H1 (cell line): ENCODE data around the gene USH1G. TPM values are rescaled to one million over a fixed set of nuclear protein-coding genes. Genes with fewer than 3 reads are reported as not detected.

Experiments
- CTCF ChIA-PET: fragments of 300-600 bp; sonication (Branson Sonifier 250); formaldehyde crosslinking; loops from one replicate; lab custom pipeline; 2021; ENCODE audit not compliant: partially characterized antibody; lab: Charles Lee
- POLR2A ChIA-PET: fragments of 300-600 bp; sonication (Branson Sonifier 250); formaldehyde crosslinking; loops from one replicate; lab custom pipeline; 2021; ENCODE audit warnings: inconsistent platforms; ENCODE audit not compliant: partially characterized antibody; lab: Charles Lee
- DNase-seq, 2 experiments: peaks; one replicate each; pipeline versions ENCODE4 v3.0.0 to v3.0.0-alpha.2; 2010 to 2022; ENCODE audit warnings: low spot score in 2 of 2, low read depth in 1 of 2, mixed read lengths in 1 of 2
- FAIRE-seq: peaks from 2 replicates; lab custom pipeline; 2011; peaks lifted over from hg19 to GRCh38; lab: Jason Lieb, UNC
- H2AFZ ChIP-seq: 2 replicates; pipeline ENCODE4 v1.8.1; 2012; ENCODE audit warnings: low read length, inconsistent platforms
- H2AK5ac ChIP-seq: 2 replicates; pipeline ENCODE4 v1.6.1; 2013; ENCODE audit warnings: low read depth, low read length
- H2BK120ac ChIP-seq: replicated peaks from 2 replicates; pipeline ENCODE3; 2013; ENCODE audit warnings: low read depth, low read length, inconsistent platforms
- H2BK12ac ChIP-seq: 2 replicates; pipeline ENCODE4 v1.6.1; 2013; ENCODE audit warnings: low read depth, low read length
- H2BK15ac ChIP-seq: 2 replicates; pipeline ENCODE4 v1.6.1; 2013; ENCODE audit warnings: low read length
- H2BK20ac ChIP-seq: 2 replicates; pipeline ENCODE4 v1.6.1; 2013; ENCODE audit warnings: low read length
- H2BK5ac ChIP-seq: 2 replicates; pipeline ENCODE4 v1.6.1; 2013; ENCODE audit warnings: low read depth, low read length
- H3K14ac ChIP-seq: 2 replicates; pipeline ENCODE4 v1.6.1; 2013; ENCODE audit warnings: inconsistent platforms; ENCODE audit not compliant: insufficient read length
- H3K18ac ChIP-seq: 2 replicates; pipeline ENCODE4 v1.6.1; 2013; ENCODE audit warnings: low read length; ENCODE audit errors: extremely low read depth
- H3K23ac ChIP-seq: 2 replicates; pipeline ENCODE4 v1.6.1; 2013; ENCODE audit warnings: inconsistent platforms; ENCODE audit not compliant: insufficient read length
- H3K23me2 ChIP-seq: 2 replicates; pipeline ENCODE4 v1.6.1; 2013; ENCODE audit warnings: low read depth, low read length
- H3K27ac ChIP-seq: 2 replicates; pipeline ENCODE4 v1.6.1; 2011; ENCODE audit warnings: low read depth, low read length, inconsistent platforms
- H3K27me3 ChIP-seq, 4 experiments: replicated peaks in 1 of 4; 1 replicate in 1 of 4; 2 replicates in 3 of 4; pipeline versions ENCODE4 v1.6.1 to v1.8.1; 2011 to 2013; ENCODE audit warnings: low read length in 3 of 4, mild to moderate bottlenecking in 3 of 4, inconsistent platforms in 2 of 4, mixed read lengths in 2 of 4, moderate library complexity in 1 of 4; ENCODE audit not compliant: control insufficient read depth in 3 of 4, insufficient read depth in 3 of 4; ENCODE audit errors: extremely low read depth in 1 of 4
- H3K36me3 ChIP-seq, 4 experiments: 2 replicates each; pipeline versions ENCODE4 v1.6.1 to v1.8.1; 2011 to 2013; ENCODE audit warnings: mild to moderate bottlenecking in 4 of 4, low read length in 3 of 4, moderate library complexity in 2 of 4, control low read depth in 1 of 4, inconsistent platforms in 1 of 4; ENCODE audit not compliant: insufficient read depth in 4 of 4, control insufficient read depth in 2 of 4
- H3K4ac ChIP-seq: replicated peaks from 2 replicates; pipeline ENCODE3; 2013; ENCODE audit warnings: low read length, low read depth, mixed read lengths, inconsistent platforms; ENCODE audit not compliant: insufficient read length
- H3K4me1 ChIP-seq, 4 experiments: replicated peaks in 1 of 4; 1 replicate in 1 of 4; 2 replicates in 3 of 4; pipeline versions ENCODE4 v1.6.1 to v1.8.1; 2011 to 2013; ENCODE audit warnings: low read length in 3 of 4, inconsistent platforms in 2 of 4, mixed read lengths in 1 of 4; ENCODE audit not compliant: insufficient read depth in 4 of 4, control insufficient read depth in 3 of 4
- H3K4me2 ChIP-seq, 2 experiments: 2 replicates each; pipeline versions ENCODE4 v1.6.1 to v1.8.1; 2011 to 2013; ENCODE audit warnings: low read depth in 2 of 2, low read length in 2 of 2, control low read depth in 1 of 2, inconsistent platforms in 1 of 2, mild to moderate bottlenecking in 1 of 2; ENCODE audit not compliant: insufficient read depth in 1 of 2
- H3K4me3 ChIP-seq, 4 experiments: fragments of 200-600, 300-600 bp in 1 of 4; sonication (generic), shearing (Covaris generic), sonication (Bioruptor Twin) in 1 of 4; 2 replicates each; pipeline versions ENCODE4 v1.5.1 to v1.8.1; 2011 to 2016; ENCODE audit warnings: low read length in 4 of 4, low read depth in 3 of 4, control low read depth in 2 of 4, inconsistent platforms in 2 of 4, mild to moderate bottlenecking in 2 of 4, mixed read lengths in 1 of 4, moderate library complexity in 1 of 4; ENCODE audit not compliant: insufficient read depth in 2 of 4; ENCODE audit errors: extremely low read depth in 1 of 4
- H3K56ac ChIP-seq: replicated peaks from 2 replicates; pipeline ENCODE3; 2013; ENCODE audit warnings: low read depth, mild to moderate bottlenecking, mixed read lengths, low read length, inconsistent platforms; ENCODE audit not compliant: insufficient read length
- H3K79me1 ChIP-seq: 2 replicates; pipeline ENCODE4 v1.6.1; 2013; ENCODE audit warnings: low read depth, low read length, control low read depth
- H3K79me2 ChIP-seq, 2 experiments: 2 replicates each; pipeline versions ENCODE4 v1.6.1 to v1.8.1; 2012 to 2013; ENCODE audit warnings: low read length in 2 of 2, mild to moderate bottlenecking in 2 of 2, inconsistent platforms in 1 of 2; ENCODE audit not compliant: insufficient read depth in 2 of 2, control insufficient read depth in 1 of 2
- H3K9ac ChIP-seq, 4 experiments: replicated peaks in 1 of 4; 1 replicate in 1 of 4; 2 replicates in 3 of 4; pipeline versions ENCODE4 v1.6.1 to v1.8.1; 2011 to 2013; ENCODE audit warnings: low read depth in 3 of 4, low read length in 3 of 4, control low read depth in 2 of 4, mild to moderate bottlenecking in 2 of 4, moderate library complexity in 2 of 4, inconsistent platforms in 1 of 4; ENCODE audit errors: extremely low read depth in 1 of 4
- H3K9me3 ChIP-seq, 2 experiments: 2 replicates each; pipeline versions ENCODE4 v1.6.1 to v1.8.1; 2012 to 2013; ENCODE audit warnings: mild to moderate bottlenecking in 2 of 2, moderate library complexity in 2 of 2, control low read depth in 1 of 2, inconsistent platforms in 1 of 2, low read depth in 1 of 2, low read length in 1 of 2, mixed read lengths in 1 of 2; ENCODE audit not compliant: insufficient read depth in 2 of 2
- H4K20me1 ChIP-seq, 2 experiments: replicated peaks in 1 of 2; 2 replicates each; pipeline versions ENCODE3 to v1.8.1; 2011 to 2013; ENCODE audit warnings: inconsistent platforms in 2 of 2, low read length in 2 of 2, mild to moderate bottlenecking in 1 of 2; ENCODE audit not compliant: insufficient read depth in 2 of 2, control insufficient read depth in 1 of 2
- H4K5ac ChIP-seq: 2 replicates; pipeline ENCODE4 v1.6.1; 2013; ENCODE audit warnings: low read length, low read depth, mixed read lengths, inconsistent platforms; ENCODE audit not compliant: insufficient read length
- H4K8ac ChIP-seq: 2 replicates; pipeline ENCODE4 v1.8.0; 2013; ENCODE audit warnings: mild to moderate bottlenecking, moderate library complexity, low read length, inconsistent platforms; ENCODE audit not compliant: insufficient read depth; ENCODE audit errors: extremely low read depth
- H4K91ac ChIP-seq: replicated peaks from 2 replicates; pipeline ENCODE3; 2013; ENCODE audit warnings: low read length, mixed read lengths, inconsistent platforms; ENCODE audit not compliant: insufficient read length
- CBX5 ChIP-seq: fragments of 300-800, 300-1000 bp; sonication (generic); IDR thresholded peaks from 2 replicates; pipeline ENCODE4 v1.7.1; 2016; ENCODE audit warnings: antibody characterized with exemption, low read length, low read depth
- CHD1 ChIP-seq: IDR thresholded peaks from 2 replicates; pipeline ENCODE4 v1.6.1; 2012; ENCODE audit warnings: low read depth, low read length, improper control_type of control experiment
- E2F6 ChIP-seq: IDR thresholded peaks from 2 replicates; pipeline ENCODE4 v1.6.1; 2012; ENCODE audit warnings: inconsistent platforms
- KDM5A ChIP-seq: fragments of 200-600 bp; IDR thresholded peaks from 2 replicates; pipeline ENCODE4 v1.7.1; 2012; ENCODE audit warnings: mild to moderate bottlenecking, low read length, inconsistent platforms, mixed read lengths
- NANOG ChIP-seq: IDR thresholded peaks from 2 replicates; pipeline ENCODE4 v1.6.1; 2011; ENCODE audit warnings: low read length, low read depth, mild to moderate bottlenecking, inconsistent platforms; ENCODE audit not compliant: insufficient read depth, poor library complexity, severe bottlenecking
- NRF1 ChIP-seq: IDR thresholded peaks from 2 replicates; pipeline ENCODE4 v1.6.1; 2011; ENCODE audit warnings: mild to moderate bottlenecking, low read depth, low read length, improper control_type of control experiment
- PHF8 ChIP-seq: fragments of 200-600 bp; sonication (generic); conservative IDR thresholded peaks from 2 replicates; pipeline ENCODE4 v1.7.1; 2012; ENCODE audit warnings: low read depth, mild to moderate bottlenecking, inconsistent platforms, low read length, moderate library complexity
- POLR2A ChIP-seq, 2 experiments: IDR thresholded peaks; 1 replicate in 1 of 2; 2 replicates in 1 of 2; pipeline ENCODE4 v1.6.1; 2011; ENCODE audit warnings: low read depth in 2 of 2, low read length in 2 of 2, mild to moderate bottlenecking in 2 of 2; ENCODE audit errors: control extremely low read depth in 1 of 2
- SRF ChIP-seq: IDR thresholded peaks from 2 replicates; pipeline ENCODE4 v1.6.1; 2011; ENCODE audit warnings: mild to moderate bottlenecking, low read depth, low read length, moderate library complexity
- TAF1 ChIP-seq: IDR thresholded peaks from 2 replicates; pipeline ENCODE4 v1.6.1; 2011; ENCODE audit warnings: mild to moderate bottlenecking, low read depth, low read length
- ZNF274 ChIP-seq: IDR thresholded peaks from 2 replicates; pipeline ENCODE4 v1.7.0; 2012; ENCODE audit warnings: low read length, borderline replicate concordance; ENCODE audit errors: extremely low read depth
- WGBS, 2 experiments: shearing (Covaris generic) in 1 of 2; methylation state at CpG; one replicate each; pipeline versions ENCODE4 v1.1.6 to v1.1.7; 2013 to 2015; ENCODE audit warnings: low lambda C conversion rate in 2 of 2, mixed read lengths in 2 of 2, inconsistent platforms in 1 of 2, low coverage in 1 of 2, missing lambda C conversion rate in 1 of 2; ENCODE audit not compliant: insufficient replicate concordance in 2 of 2, insufficient coverage in 1 of 2, insufficient read length in 1 of 2; ENCODE audit errors: extremely low coverage in 1 of 2, missing lambda C conversion rate in 1 of 2; 5-methylcytosine and 5-hydroxymethylcytosine counted together
- polyA plus RNA-seq, 7 experiments: library from polyadenylated mRNA; depleted of rRNA in 3 of 7; stranded (reverse) in 5 of 7; unstranded in 2 of 7; fragments of >200 nt in 5 of 7; fragments of 200-250 nt in 2 of 7; gene quantifications; 1 replicate in 5 of 7; 2 replicates in 1 of 7; 4 replicates in 1 of 7; pipeline versions ENCODE4 v1.2.1 to v1.2.3, GENCODE V29; 2011 to 2013; ENCODE audit warnings: missing spikeins in 2 of 7, mixed read lengths in 2 of 7
- total RNA-seq: library from RNA; stranded (reverse); fragmentation: NEBNext Ultra II Directional; extraction: Animal tissue kit (Norgen Biotek cat#: 25700); gene quantifications from 2 replicates; pipeline ENCODE4 v1.2.1, GENCODE V29; 2021

USH1G gene
- total and polyA plus RNA-seq, 2 of the 8 experiments (the other 6 are each of a cell fraction or from before 2014, with no cell fraction given): 1.6 to 4.3 TPM

GRCh38 chr17:74953134-74953687 is 30.2 kb upstream of the USH1G start:
- DNase-seq (no peak), FAIRE-seq (no peak)
- WGBS, 2 experiments: 92% methylated on average over 6 of the region's 11 CpGs; no CpG with 5 or more reads in 1 of the 2 experiments
- Histone ChIP-seq H3K56ac (no peak overlapping the region), H3K4ac (no peak overlapping the region), H2AK5ac (no peak overlapping the region), H3K14ac (no peak overlapping the region), H2BK20ac (no peak overlapping the region), H4K5ac (no peak overlapping the region), H3K4me3 (no peak overlapping the region), H4K20me1 (peaks cover 0 to 2% of the 10 kb centered on the region in 2 experiments), H3K4me2 (no peak overlapping the region), H3K79me2 (no peaks in the 10 kb centered on the region), H3K23me2 (no peaks in the 10 kb centered on the region), H3K79me1 (no peaks in the 10 kb centered on the region; the same call in 1 of the 2 replicates), H3K9me3 (no peaks in the 10 kb centered on the region), H3K27ac (no peak overlapping the region), H3K27me3 (peaks cover 0 to 3% (median 2%) of the 10 kb centered on the region in 4 experiments; a peak in 3 of 7 replicates), H3K36me3 (no peaks in the 10 kb centered on the region), H2BK12ac (no peak overlapping the region), H3K4me1 (peaks cover 0 to 7% (median 2%) of the 10 kb centered on the region in 4 experiments; a peak in 4 of 7 replicates), H4K91ac (no peak overlapping the region), H2BK120ac (no peak overlapping the region), H3K23ac (no peak overlapping the region), H2AFZ (no peak overlapping the region), H3K18ac (no peak overlapping the region), H3K9ac (no peak overlapping the region), H2BK5ac (no peak overlapping the region), H2BK15ac (no peak overlapping the region), H4K8ac (no peak overlapping the region; the same call in 1 of the 2 replicates)
- ChIA-PET POLR2A (interaction anchor here (1.4 kb wide), 2 partner anchors 29 to 135 kb away, joined by 3 to 4 read pairs; partner anchors contain the start of gene SLC16A5), CTCF (interaction anchor here (0.7 to 49.9 kb wide), 5 partner anchors 2 to 110 kb away, joined by 5 to 1072 read pairs (median 345); partner anchors contain the start of genes MRPL58, OTOP2, OTOP3 and USH1G)
- no peak for TF ChIP-seq PHF8
- TF ChIP-seq NRF1: no peak
- no peak for TF ChIP-seq CBX5
- TF ChIP-seq TAF1: no peak
- no peak for TF ChIP-seq ZNF274
- TF ChIP-seq NANOG: no peak
- TF ChIP-seq SRF: no peak
- TF ChIP-seq KDM5A: no peak
- no peak for TF ChIP-seq CHD1
- TF ChIP-seq E2F6: no peak
- no peak for TF ChIP-seq POLR2A (IDR thresholded peaks at IDR 0.05; ENCODE audit: control extremely low read depth in 1 of 2, low read depth in 2 of 2, low read length in 2 of 2)
